Measurements from ENCODE around the gene FAM53A.

Gene FAM53A

DNA sequence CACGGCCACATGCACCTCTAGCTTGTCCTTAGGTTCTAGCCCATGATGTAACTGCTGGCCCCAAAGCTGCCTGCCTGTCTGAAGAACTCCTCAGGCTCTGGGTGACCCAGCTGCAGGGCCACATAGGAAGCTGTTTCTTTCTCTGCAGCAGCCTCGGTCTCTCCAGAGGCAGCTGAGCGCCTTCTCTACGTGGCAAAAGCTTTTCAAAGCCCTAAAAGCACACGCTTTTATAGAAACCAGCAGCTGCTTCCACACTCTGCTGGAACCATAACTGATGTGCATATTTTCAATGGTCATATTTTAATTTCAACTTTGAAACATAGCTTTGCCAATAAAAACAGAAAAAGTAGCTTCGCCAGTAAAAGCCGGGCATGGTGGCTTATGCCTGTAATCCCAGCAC lies 37.4 kb downstream of the FAM53A start:
- TF ChIP-seq, protein P1, sequence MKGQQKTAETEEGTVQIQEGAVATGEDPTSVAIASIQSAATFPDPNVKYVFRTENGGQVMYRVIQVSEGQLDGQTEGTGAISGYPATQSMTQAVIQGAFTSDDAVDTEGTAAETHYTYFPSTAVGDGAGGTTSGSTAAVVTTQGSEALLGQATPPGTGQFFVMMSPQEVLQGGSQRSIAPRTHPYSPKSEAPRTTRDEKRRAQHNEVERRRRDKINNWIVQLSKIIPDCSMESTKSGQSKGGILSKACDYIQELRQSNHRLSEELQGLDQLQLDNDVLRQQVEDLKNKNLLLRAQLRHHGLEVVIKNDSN (IDR thresholded peaks at IDR 0.05) = no peak

DNA sequence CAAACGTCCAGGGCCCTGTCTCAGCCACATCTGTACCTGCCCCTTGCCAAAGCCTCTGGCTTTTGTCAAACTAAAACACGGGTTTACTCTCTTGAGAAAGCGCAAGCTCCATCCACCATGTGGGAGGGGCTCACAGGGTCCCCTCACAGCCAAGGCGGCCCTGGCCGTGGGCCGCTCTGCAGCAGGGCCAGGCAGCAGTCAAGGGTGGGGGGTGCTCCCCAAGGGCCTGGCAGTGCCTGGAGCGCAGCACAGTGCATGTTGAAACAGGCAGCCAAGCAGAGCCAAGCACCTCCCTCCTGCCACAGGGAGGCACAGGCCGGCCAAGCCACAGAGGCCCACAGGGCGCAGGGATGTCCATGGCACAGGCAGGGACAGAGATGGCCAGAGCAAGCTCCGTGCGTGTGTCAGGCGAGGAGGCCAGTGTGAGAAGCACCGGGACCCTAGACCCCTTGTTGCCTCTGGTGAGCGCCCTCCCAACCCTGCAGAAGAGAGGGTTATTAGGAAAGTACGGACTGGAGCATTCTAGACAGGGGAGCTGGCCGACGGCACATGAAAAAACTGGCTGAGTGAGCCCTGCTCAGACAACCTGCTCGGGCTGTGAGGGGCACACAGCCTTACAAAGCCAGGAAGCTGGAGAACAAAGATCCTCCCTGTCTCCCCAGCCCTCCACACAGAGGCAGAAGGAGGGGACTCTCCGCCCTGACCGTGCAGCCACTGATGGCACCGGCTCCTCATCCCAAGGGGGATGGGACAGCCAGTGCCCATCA lies 39.0 kb downstream of the FAM53A start:
- TF ChIP-seq NFIC (IDR thresholded peaks at IDR 0.05) (no peak), CREB1 (IDR thresholded peaks at IDR 0.05; ENCODE audit: low read depth) (no peak), YY1 (IDR thresholded peaks at IDR 0.05; ENCODE audit: low read depth) (no peak), TAF1 (IDR thresholded peaks at IDR 0.05; ENCODE audit: low read depth) (no peak), CEBPB (IDR thresholded peaks at IDR 0.05) (no peak), TCF12 (IDR thresholded peaks at IDR 0.05; ENCODE audit: low read depth) (no peak)
- TF ChIP-seq, protein P2, sequence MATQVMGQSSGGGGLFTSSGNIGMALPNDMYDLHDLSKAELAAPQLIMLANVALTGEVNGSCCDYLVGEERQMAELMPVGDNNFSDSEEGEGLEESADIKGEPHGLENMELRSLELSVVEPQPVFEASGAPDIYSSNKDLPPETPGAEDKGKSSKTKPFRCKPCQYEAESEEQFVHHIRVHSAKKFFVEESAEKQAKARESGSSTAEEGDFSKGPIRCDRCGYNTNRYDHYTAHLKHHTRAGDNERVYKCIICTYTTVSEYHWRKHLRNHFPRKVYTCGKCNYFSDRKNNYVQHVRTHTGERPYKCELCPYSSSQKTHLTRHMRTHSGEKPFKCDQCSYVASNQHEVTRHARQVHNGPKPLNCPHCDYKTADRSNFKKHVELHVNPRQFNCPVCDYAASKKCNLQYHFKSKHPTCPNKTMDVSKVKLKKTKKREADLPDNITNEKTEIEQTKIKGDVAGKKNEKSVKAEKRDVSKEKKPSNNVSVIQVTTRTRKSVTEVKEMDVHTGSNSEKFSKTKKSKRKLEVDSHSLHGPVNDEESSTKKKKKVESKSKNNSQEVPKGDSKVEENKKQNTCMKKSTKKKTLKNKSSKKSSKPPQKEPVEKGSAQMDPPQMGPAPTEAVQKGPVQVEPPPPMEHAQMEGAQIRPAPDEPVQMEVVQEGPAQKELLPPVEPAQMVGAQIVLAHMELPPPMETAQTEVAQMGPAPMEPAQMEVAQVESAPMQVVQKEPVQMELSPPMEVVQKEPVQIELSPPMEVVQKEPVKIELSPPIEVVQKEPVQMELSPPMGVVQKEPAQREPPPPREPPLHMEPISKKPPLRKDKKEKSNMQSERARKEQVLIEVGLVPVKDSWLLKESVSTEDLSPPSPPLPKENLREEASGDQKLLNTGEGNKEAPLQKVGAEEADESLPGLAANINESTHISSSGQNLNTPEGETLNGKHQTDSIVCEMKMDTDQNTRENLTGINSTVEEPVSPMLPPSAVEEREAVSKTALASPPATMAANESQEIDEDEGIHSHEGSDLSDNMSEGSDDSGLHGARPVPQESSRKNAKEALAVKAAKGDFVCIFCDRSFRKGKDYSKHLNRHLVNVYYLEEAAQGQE (IDR thresholded peaks at IDR 0.05; ENCODE audit: low read depth) = no peak

DNA sequence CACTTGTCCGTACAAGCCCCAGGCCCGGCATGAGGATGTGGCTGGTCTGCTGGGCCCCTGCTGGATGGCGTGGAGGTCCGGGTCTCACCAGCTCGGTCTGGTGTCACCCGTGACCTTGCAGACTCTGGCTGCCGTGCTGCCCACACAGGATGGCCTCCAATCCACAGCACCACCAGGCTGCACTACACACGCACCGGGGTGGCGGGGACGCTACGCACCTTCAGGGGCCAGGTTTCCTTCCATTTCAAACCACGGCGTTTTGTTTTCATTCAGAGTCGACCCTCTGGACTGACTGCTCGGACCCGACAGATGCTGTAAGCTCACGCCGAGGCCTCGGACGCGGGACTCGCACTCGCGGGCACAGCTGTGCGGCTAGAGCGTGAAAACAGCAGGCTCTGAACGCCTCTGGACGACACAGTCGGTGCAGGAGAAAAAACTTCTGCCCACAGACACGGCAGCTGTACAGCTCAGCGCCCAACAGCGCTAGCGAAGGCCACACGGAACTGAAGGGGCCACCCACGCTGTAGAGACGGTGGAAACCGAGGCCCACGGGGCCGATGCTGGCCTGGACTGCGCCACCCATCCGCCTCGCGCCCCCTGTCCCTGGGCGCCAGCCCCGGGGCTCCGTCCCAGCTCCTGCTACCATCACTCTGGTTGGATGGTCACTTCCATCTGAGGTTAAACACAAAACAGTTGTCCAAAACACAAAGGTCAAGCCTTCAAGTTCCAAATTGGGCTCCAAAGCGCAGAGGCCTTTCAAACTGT lies 40.0 kb downstream of the FAM53A start:
- TF ChIP-seq CEBPB (IDR thresholded peaks at IDR 0.05) (no peak), EGR1 (IDR thresholded peaks at IDR 0.05) (no peak), TAF1 (IDR thresholded peaks at IDR 0.05; ENCODE audit: low read depth) (no peak), CREB1 (IDR thresholded peaks at IDR 0.05; ENCODE audit: low read depth) (no peak), ZBTB7A (IDR thresholded peaks at IDR 0.05; ENCODE audit: low read depth) (no peak), TCF12 (IDR thresholded peaks at IDR 0.05; ENCODE audit: low read depth) (no peak), EP300 (IDR thresholded peaks at IDR 0.05; ENCODE audit: borderline replicate concordance) (no peak), RAD21 (IDR thresholded peaks at IDR 0.05; ENCODE audit: low read depth) (no peak), TEAD4 (IDR thresholded peaks at IDR 0.05) (no peak), YY1 (IDR thresholded peaks at IDR 0.05; ENCODE audit: low read depth) (no peak), FOXM1 (IDR thresholded peaks at IDR 0.05; ENCODE audit: borderline replicate concordance, low read depth) (no peak), NFIC (IDR thresholded peaks at IDR 0.05) (no peak)
- TF ChIP-seq, protein P2 (IDR thresholded peaks at IDR 0.05; ENCODE audit: low read depth) = no peak
- TF ChIP-seq, protein P3, sequence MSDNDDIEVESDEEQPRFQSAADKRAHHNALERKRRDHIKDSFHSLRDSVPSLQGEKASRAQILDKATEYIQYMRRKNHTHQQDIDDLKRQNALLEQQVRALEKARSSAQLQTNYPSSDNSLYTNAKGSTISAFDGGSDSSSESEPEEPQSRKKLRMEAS (IDR thresholded peaks at IDR 0.05) = no peak
- TF ChIP-seq, protein P1 (IDR thresholded peaks at IDR 0.05) = no peak

DNA sequence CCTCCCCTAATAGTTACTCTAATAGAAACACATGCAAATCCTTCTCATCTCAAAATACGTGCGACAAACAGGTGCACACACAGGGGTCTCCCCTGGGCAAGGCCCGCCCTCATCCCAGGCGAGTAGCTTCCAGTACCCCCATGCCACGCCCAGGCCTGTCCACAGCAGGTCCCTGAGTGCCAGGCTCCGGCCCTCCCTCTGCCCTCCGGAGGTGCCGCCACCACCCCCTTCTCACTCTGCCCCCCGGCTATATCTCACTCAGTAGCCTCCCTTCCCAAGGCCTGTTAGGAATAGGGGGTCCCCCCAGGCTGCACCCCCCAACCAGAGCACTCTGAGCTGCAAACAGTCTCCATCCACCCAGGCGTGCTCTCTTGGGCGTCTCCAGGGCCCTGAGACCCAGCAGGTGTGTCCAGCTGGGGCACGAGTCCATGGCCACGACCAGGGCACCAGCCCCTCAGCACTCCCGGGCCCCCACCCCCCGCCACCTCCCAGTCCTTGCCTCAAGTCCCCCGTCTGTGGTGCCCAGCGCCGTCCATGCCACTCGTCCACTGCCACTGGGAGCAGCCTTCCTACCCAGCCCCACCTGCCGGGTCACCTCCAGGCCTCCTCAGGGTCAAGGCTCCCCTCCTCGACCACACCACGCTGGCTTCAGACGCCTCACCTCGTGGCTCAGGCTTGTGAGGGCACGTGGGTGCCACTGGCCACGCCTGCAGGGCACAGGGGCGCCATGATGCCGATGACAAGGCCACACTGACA lies 41.7 kb downstream of the FAM53A start:
- TF ChIP-seq EGR1 (IDR thresholded peaks at IDR 0.05) (no peak), CREB1 (IDR thresholded peaks at IDR 0.05; ENCODE audit: low read depth) (no peak), NFIC (IDR thresholded peaks at IDR 0.05) (no peak), TEAD4 (IDR thresholded peaks at IDR 0.05) (no peak), CEBPB (IDR thresholded peaks at IDR 0.05) (no peak), FOXM1 (IDR thresholded peaks at IDR 0.05; ENCODE audit: borderline replicate concordance, low read depth) (no peak), ZBTB7A (IDR thresholded peaks at IDR 0.05; ENCODE audit: low read depth) (no peak), TAF1 (IDR thresholded peaks at IDR 0.05; ENCODE audit: low read depth) (no peak), RAD21 (IDR thresholded peaks at IDR 0.05; ENCODE audit: low read depth) (no peak), TCF12 (IDR thresholded peaks at IDR 0.05; ENCODE audit: low read depth) (no peak), EP300 (IDR thresholded peaks at IDR 0.05; ENCODE audit: borderline replicate concordance) (no peak), YY1 (IDR thresholded peaks at IDR 0.05; ENCODE audit: low read depth) (no peak)
- TF ChIP-seq, protein P3 (IDR thresholded peaks at IDR 0.05) = no peak
- TF ChIP-seq, protein P2 (IDR thresholded peaks at IDR 0.05; ENCODE audit: low read depth) = no peak
- TF ChIP-seq, protein P1 (IDR thresholded peaks at IDR 0.05) = no peak
